A673 (cell line): ENCODE results near the gene ADCY10. TPM values are rescaled to one million over a fixed set of nuclear protein-coding genes. Genes with fewer than 3 reads are reported as not detected.

Experiments
- BruUV-seq: library from RNA; stranded (reverse); fragments of 400-500 nt; replicated peaks from 2 replicates; lab custom pipeline; 2021; lab: Mats Ljungman, UMichigan
- CTCF ChIA-PET: fragments of 300-600 bp; sonication (Branson Sonifier 250); formaldehyde crosslinking; loops from one replicate; lab custom pipeline; 2022; ENCODE audit warnings: antibody characterized with exemption; lab: Charles Lee
- POLR2A ChIA-PET: fragments of 300-600 bp; sonication (Branson Sonifier 250); formaldehyde crosslinking; loops from one replicate; lab custom pipeline; 2022; ENCODE audit warnings: antibody characterized with exemption; ENCODE audit not compliant: low non-redundant PET; lab: Charles Lee
- DNase-seq: peaks from one replicate; pipeline ENCODE4 v3.0.0-alpha.2; 2015; ENCODE audit warnings: low spot score
- H3K27ac ChIP-seq: fragments of 200-600 bp; sonication (generic); 2 replicates; pipeline ENCODE4 v1.5.1; 2016; ENCODE audit warnings: mixed run types, low read depth, mild to moderate bottlenecking, mixed read lengths, antibody characterized with exemption, low read length; ENCODE audit not compliant: poor library complexity, severe bottlenecking
- H3K27me3 ChIP-seq: fragments of 200-600 bp; sonication (generic); replicated peaks from 2 replicates; pipeline ENCODE4 v1.6.1; 2017; ENCODE audit warnings: mixed run types, low read depth, mild to moderate bottlenecking, mixed read lengths, antibody characterized with exemption, low read length; ENCODE audit not compliant: insufficient read depth, poor library complexity
- H3K36me3 ChIP-seq: fragments of 200-600 bp; sonication (generic); 2 replicates; pipeline ENCODE4 v1.6.1; 2016; ENCODE audit warnings: mixed run types, mild to moderate bottlenecking, mixed read lengths, antibody characterized with exemption, low read length; ENCODE audit not compliant: insufficient read depth, poor library complexity, severe bottlenecking
- H3K4me1 ChIP-seq: fragments of 200-600 bp; sonication (generic); 2 replicates; pipeline ENCODE4 v1.6.1; 2017; ENCODE audit warnings: mixed run types, mild to moderate bottlenecking, mixed read lengths, antibody characterized with exemption, low read length; ENCODE audit not compliant: insufficient read depth, poor library complexity, severe bottlenecking
- H3K4me3 ChIP-seq: fragments of 200-600 bp; sonication (generic); 2 replicates; pipeline ENCODE4 v1.5.1; 2016; ENCODE audit warnings: low read depth, mixed run types, mild to moderate bottlenecking, mixed read lengths, low read length; ENCODE audit not compliant: poor library complexity, severe bottlenecking
- H3K9me3 ChIP-seq: fragments of 200-600 bp; sonication (generic); 2 replicates; pipeline ENCODE4 v1.6.1; 2016; ENCODE audit warnings: mixed run types, low read depth, mild to moderate bottlenecking, mixed read lengths, antibody characterized with exemption, low read length; ENCODE audit not compliant: poor library complexity, severe bottlenecking
- EZH2 ChIP-seq: fragments of 200-600 bp; sonication (generic); IDR thresholded peaks from 2 replicates; pipeline ENCODE4 v1.6.1; 2017; ENCODE audit warnings: borderline replicate concordance, low read depth, mild to moderate bottlenecking, mixed read lengths, antibody characterized with exemption, low read length; ENCODE audit not compliant: poor library complexity, severe bottlenecking
- intact Hi-C: fragments of 100-400 bp; cut with micrococcal nuclease; formaldehyde crosslinking; loops from one replicate; pipeline ENCODE4 v1.10.0; 2022; ENCODE audit not compliant: unreplicated experiment
- total RNA-seq: library from RNA; stranded (reverse); gene quantifications from 2 replicates; pipeline ENCODE4 v1.2.3, GENCODE V29; 2021
- TF ChIP-seq, protein P1 (sequence below): fragments of 300-800, 200-600 bp; sonication (generic); conservative IDR thresholded peaks from 2 replicates; pipeline ENCODE4 v1.5.1; 2017; ENCODE audit warnings: low read depth, mild to moderate bottlenecking, antibody characterized with exemption, low read length, moderate library complexity, mixed read lengths

ADCY10 gene
- total RNA-seq, 1 experiment from 2014 or later: 0.19 TPM

DNA sequence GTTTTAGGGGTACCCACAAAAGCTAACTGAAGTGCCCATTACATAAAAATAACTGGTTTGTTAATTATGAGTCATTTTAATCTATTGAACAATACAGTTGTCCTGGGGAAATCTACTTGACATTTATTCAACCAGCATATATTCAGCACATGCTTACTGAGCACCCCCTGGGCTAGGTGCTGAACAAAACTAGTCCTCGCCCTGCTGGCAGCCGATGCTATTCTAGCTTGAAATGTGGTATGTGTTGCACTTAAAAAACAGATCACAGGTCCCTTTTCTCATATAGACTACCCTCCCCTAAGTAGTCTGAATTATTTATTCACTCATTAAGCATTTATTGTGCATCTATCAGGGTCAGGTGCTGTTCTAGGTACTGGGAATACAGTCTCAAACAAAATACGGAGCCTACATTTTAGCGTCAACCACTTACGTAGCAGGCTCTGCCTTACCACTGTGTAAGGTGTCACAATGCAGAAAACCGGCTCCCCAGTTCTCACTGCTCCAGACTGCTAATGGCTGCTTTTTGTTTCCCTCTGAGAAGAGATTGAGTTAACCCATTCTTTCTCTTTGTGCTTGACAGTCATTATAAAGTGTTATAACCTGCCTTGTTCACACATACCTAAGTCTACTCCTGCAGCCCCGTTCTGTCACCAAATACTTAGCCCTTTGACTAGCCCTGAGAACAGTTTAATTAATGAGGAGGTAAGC, 57.1 kb downstream of the ADCY10 start:
- BruUV-seq: no TSS peak

DNA sequence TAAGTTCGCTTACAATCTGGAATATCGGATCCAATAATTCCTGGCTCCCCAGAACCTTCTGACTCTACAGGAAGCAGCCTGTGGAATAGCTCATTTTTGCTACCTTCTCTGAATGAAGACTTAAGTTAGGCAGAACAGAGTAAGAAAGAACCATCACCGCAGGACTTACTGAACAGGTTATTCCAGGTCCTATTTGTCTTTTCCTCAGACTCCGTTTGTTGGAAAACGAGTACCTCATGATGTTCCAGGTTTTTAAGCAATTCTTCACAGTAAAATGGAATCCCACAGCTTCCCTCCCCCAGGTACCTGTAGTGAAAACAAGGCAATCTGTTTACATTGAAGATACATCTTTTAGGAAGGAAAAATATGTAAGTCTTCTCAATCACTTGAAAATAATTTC, 59.8 kb downstream of the ADCY10 start:
- Histone ChIP-seq H3K27ac (no peak overlapping the region), H3K4me3 (no peak overlapping the region), H3K4me1 (no peaks in the 10 kb centered on the region), H3K27me3 (no peaks in the 10 kb centered on the region), H3K9me3 (no peaks in the 10 kb centered on the region), H3K36me3 (no peaks in the 10 kb centered on the region)
- CTCF ChIA-PET: no interaction called here
- TF ChIP-seq, protein P1, sequence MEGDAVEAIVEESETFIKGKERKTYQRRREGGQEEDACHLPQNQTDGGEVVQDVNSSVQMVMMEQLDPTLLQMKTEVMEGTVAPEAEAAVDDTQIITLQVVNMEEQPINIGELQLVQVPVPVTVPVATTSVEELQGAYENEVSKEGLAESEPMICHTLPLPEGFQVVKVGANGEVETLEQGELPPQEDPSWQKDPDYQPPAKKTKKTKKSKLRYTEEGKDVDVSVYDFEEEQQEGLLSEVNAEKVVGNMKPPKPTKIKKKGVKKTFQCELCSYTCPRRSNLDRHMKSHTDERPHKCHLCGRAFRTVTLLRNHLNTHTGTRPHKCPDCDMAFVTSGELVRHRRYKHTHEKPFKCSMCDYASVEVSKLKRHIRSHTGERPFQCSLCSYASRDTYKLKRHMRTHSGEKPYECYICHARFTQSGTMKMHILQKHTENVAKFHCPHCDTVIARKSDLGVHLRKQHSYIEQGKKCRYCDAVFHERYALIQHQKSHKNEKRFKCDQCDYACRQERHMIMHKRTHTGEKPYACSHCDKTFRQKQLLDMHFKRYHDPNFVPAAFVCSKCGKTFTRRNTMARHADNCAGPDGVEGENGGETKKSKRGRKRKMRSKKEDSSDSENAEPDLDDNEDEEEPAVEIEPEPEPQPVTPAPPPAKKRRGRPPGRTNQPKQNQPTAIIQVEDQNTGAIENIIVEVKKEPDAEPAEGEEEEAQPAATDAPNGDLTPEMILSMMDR: no peak
- no peak for TF ChIP-seq EZH2
- POLR2A ChIA-PET: interaction anchor here (0.6 kb wide), 1 partner anchor 681 kb away, joined by 7 read pairs; no protein-coding TSS in a partner anchor
- no TSS peak for BruUV-seq
- intact Hi-C loops: no loop called here
- no peak for DNase-seq

More for the DNA sequence above, 57.1 kb downstream of the ADCY10 start:
- ChIA-PET POLR2A (no interaction called here), CTCF (no interaction called here)
- H3K36me3 ChIP-seq: no peaks in the 10 kb centered on the region
- DNase-seq: no peak
- H3K4me1 ChIP-seq: no peaks in the 10 kb centered on the region
- no peak overlapping the region for H3K4me3 ChIP-seq
- intact Hi-C loops: no loop called here
- no peaks in the 10 kb centered on the region for H3K9me3 ChIP-seq
- no peak overlapping the region for H3K27ac ChIP-seq
- no peaks in the 10 kb centered on the region for H3K27me3 ChIP-seq
- TF ChIP-seq, protein P1: no peak
- TF ChIP-seq EZH2: no peak

DNA sequence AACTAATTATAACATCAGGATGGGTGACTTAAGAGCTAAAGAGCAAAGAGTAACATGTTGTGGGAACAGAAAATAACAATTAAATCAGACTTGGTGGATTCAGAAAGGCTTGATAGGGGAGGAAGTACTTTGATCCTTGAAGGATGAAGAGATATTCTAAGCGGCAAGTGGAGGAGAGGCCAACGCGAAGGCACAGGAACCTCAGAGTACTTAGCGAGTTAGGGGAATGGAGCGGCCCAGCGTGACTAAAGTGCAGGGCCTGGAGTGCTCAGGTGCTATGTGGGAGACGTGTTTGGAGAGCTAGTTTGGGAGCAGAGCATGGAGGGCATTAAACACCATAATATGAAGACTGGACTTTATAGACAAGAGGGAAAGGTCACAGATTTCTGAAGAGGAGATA, 64.3 kb downstream of the ADCY10 start:
- no peaks in the 10 kb centered on the region for H3K9me3 ChIP-seq
- intact Hi-C loops: no loop called here
- no peaks in the 10 kb centered on the region for H3K36me3 ChIP-seq
- H3K27me3 ChIP-seq: no peaks in the 10 kb centered on the region
- no peak overlapping the region for H3K27ac ChIP-seq
- DNase-seq: no peak
- CTCF ChIA-PET: no interaction called here
- TF ChIP-seq, protein P1: no peak
- no peak for TF ChIP-seq EZH2
- POLR2A ChIA-PET: interaction anchor here (0.7 kb wide), 1 partner anchor 47 kb away, joined by 3 read pairs; no protein-coding TSS in a partner anchor
- no peaks in the 10 kb centered on the region for H3K4me1 ChIP-seq
- H3K4me3 ChIP-seq: no peak overlapping the region
- BruUV-seq: no TSS peak
